ENCODE data around the gene MKNK1. TPM values are rescaled to one million over a fixed set of nuclear protein-coding genes. Genes with fewer than 3 reads are reported as not detected.

MKNK1 gene
- total and polyA plus RNA-seq, 2 experiments from 2014 or later: 17.8 to 20.6 TPM

DNA sequence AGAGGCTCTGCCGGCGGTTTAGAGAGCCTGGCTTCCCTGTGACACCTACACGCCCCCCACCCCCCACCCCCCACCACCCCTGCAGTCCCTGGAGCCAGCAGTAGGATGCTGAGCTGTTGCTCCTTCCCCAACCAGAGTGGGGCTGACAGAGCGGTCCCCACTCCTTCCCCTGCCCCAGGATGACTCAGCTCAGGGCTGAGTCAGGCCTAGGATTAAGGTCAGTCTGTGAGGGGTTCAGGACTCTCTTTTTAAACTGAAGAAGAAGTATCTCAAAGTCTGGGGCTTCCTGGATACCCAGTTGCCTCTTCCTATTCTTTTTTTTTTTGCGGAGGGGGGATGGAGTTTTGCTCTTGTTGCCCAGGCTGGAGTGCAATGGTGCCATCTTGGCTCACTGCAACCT is 95.3 kb downstream of the MKNK1 start:
- no peaks in the 10 kb centered on the region for H3K4me1 ChIP-seq (ENCODE audit: insufficient read depth)
- no peak overlapping the region for H2AFZ ChIP-seq
- H3K9me2 ChIP-seq (replicated peaks; ENCODE audit: insufficient read depth): no peaks in the 10 kb centered on the region
- H4K20me1 ChIP-seq (ENCODE audit: insufficient read depth, poor library complexity, severe bottlenecking): no peaks in the 10 kb centered on the region
- no peak overlapping the region for H3K4me2 ChIP-seq
- no peak overlapping the region for H3K4me3 ChIP-seq
- no peak overlapping the region for H3K27ac ChIP-seq
- WGBS (ENCODE audit: low lambda C conversion rate, missing lambda C conversion rate): 81% methylated on average over 2 of the region's 5 CpGs
- H3K79me2 ChIP-seq: no peaks in the 10 kb centered on the region
- TF ChIP-seq EZH2phosphoT487 (IDR thresholded peaks at IDR 0.05; ENCODE audit: low read depth, severe bottlenecking, unreplicated experiment) (no peak), EZH2 (IDR thresholded peaks at IDR 0.05; ENCODE audit: borderline replicate concordance) (no peak)
- TF ChIP-seq, protein P1, sequence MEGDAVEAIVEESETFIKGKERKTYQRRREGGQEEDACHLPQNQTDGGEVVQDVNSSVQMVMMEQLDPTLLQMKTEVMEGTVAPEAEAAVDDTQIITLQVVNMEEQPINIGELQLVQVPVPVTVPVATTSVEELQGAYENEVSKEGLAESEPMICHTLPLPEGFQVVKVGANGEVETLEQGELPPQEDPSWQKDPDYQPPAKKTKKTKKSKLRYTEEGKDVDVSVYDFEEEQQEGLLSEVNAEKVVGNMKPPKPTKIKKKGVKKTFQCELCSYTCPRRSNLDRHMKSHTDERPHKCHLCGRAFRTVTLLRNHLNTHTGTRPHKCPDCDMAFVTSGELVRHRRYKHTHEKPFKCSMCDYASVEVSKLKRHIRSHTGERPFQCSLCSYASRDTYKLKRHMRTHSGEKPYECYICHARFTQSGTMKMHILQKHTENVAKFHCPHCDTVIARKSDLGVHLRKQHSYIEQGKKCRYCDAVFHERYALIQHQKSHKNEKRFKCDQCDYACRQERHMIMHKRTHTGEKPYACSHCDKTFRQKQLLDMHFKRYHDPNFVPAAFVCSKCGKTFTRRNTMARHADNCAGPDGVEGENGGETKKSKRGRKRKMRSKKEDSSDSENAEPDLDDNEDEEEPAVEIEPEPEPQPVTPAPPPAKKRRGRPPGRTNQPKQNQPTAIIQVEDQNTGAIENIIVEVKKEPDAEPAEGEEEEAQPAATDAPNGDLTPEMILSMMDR (IDR thresholded peaks at IDR 0.05; ENCODE audit: poor library complexity): no peak
- no peaks in the 10 kb centered on the region for H3K9me3 ChIP-seq (ENCODE audit: low read depth)
- no peaks in the 10 kb centered on the region for H3K36me3 ChIP-seq (replicated peaks; ENCODE audit: insufficient read depth, low read depth)
- peaks cover under 1% of the 10 kb centered on the region for H3K27me3 ChIP-seq
- no peak for DNase-seq (ENCODE audit: low spot score)

Other genes with a start within 250 kb of the MKNK1 start
- gene FAAH, start 210.0 kb downstream of the MKNK1 start, total RNA-seq: 40.3 and 44.5 TPM in 2 replicates
- gene FAAH, start 210.0 kb downstream of the MKNK1 start, polyA plus RNA-seq: 61.1 and 61.8 TPM in 2 replicates
- not detected in 2 replicates for gene DMBX1, start 114.4 kb downstream of the MKNK1 start, total RNA-seq
- gene DMBX1, start 114.4 kb downstream of the MKNK1 start, polyA plus RNA-seq: 0.32 TPM in 1 of 2 replicates, not detected in the other
- gene KNCN, start 52.6 kb downstream of the MKNK1 start, total RNA-seq: not detected in 2 replicates
- not detected in 2 replicates for gene KNCN, start 52.6 kb downstream of the MKNK1 start, polyA plus RNA-seq
- gene MOB3C, start 12.5 kb upstream of the MKNK1 start, total RNA-seq: 5.3 and 6.6 TPM in 2 replicates
- gene MOB3C, start 12.5 kb upstream of the MKNK1 start, polyA plus RNA-seq: 5.1 and 5.8 TPM in 2 replicates
- 57.5 and 58.4 TPM in 2 replicates for gene ATPAF1, start 64.1 kb upstream of the MKNK1 start, total RNA-seq
- 59.3 and 63.2 TPM in 2 replicates for gene ATPAF1, start 64.1 kb upstream of the MKNK1 start, polyA plus RNA-seq
- 0.16 TPM in 1 of 2 replicates, not detected in the other for gene TEX38, start 67.6 kb upstream of the MKNK1 start, total RNA-seq
- 0.27 and 0.40 TPM in 2 replicates for gene TEX38, start 67.6 kb upstream of the MKNK1 start, polyA plus RNA-seq
- 76.3 and 79.3 TPM in 2 replicates for gene EFCAB14, start 114.8 kb upstream of the MKNK1 start, total RNA-seq
- 28.3 and 38.5 TPM in 2 replicates for gene EFCAB14, start 114.8 kb upstream of the MKNK1 start, polyA plus RNA-seq
- gene CYP4B1, start 194.8 kb upstream of the MKNK1 start, total RNA-seq: 0.67 TPM in 1 of 2 replicates, not detected in the other
- gene CYP4B1, start 194.8 kb upstream of the MKNK1 start, polyA plus RNA-seq: 0.25 and 0.92 TPM in 2 replicates